Calu3 (cell line): Measurements from ENCODE around the gene NCOA1. TPM values are rescaled to one million over a fixed set of nuclear protein-coding genes. Genes with fewer than 3 reads are reported as not detected.

Experiments used
- BruUV-seq: library from RNA; stranded (reverse); fragments of 400-500 nt; replicated peaks from 2 replicates; lab custom pipeline; 2021; lab: Mats Ljungman, UMichigan
- CTCF ChIA-PET: fragments of 300-600 bp; sonication (Branson Sonifier 250); formaldehyde crosslinking; loops from one replicate; lab custom pipeline; 2022; ENCODE audit warnings: antibody characterized with exemption; lab: Charles Lee
- DNase-seq: peaks from one replicate; pipeline ENCODE4 v3.0.0; 2022
- H3K27ac Mint-ChIP-seq: one replicate; pipeline ENCODE4 v1.8.0; 2022; ENCODE audit warnings: mixed read lengths; ENCODE audit not compliant: unreplicated experiment
- H3K27me3 Mint-ChIP-seq: one replicate; pipeline ENCODE4 v1.8.0; 2022; ENCODE audit warnings: mixed read lengths; ENCODE audit not compliant: unreplicated experiment
- H3K36me3 Mint-ChIP-seq: one replicate; pipeline ENCODE4 v1.8.0; 2022; ENCODE audit warnings: mild to moderate bottlenecking, moderate library complexity, mixed read lengths; ENCODE audit not compliant: insufficient read depth, unreplicated experiment
- H3K4me1 Mint-ChIP-seq: one replicate; pipeline ENCODE4 v1.8.0; 2022; ENCODE audit warnings: mild to moderate bottlenecking, low read depth, mixed read lengths; ENCODE audit not compliant: unreplicated experiment
- H3K4me3 Mint-ChIP-seq: one replicate; pipeline ENCODE4 v1.8.0; 2022; ENCODE audit warnings: mild to moderate bottlenecking, low read depth, moderate library complexity, mixed read lengths; ENCODE audit not compliant: unreplicated experiment
- H3K9me3 Mint-ChIP-seq: one replicate; pipeline ENCODE4 v1.8.0; 2022; ENCODE audit warnings: low read depth, mixed read lengths; ENCODE audit not compliant: unreplicated experiment
- CTCF ChIP-seq: fragments of 200-600 bp; IDR thresholded peaks from one replicate; pipeline ENCODE4 v1.8.0; 2022; ENCODE audit warnings: antibody characterized with exemption; ENCODE audit not compliant: unreplicated experiment
- intact Hi-C: fragments of 100-400 bp; cut with micrococcal nuclease; formaldehyde crosslinking; loops from one replicate; pipeline ENCODE4 v1.10.0; 2022; ENCODE audit not compliant: unreplicated experiment
- total RNA-seq: library from RNA; stranded (reverse); gene quantifications from 2 replicates; pipeline ENCODE4 v1.2.3, GENCODE V29; 2022

The NCOA1 gene
- total RNA-seq, 1 experiment from 2014 or later = 14.8 TPM

GRCh38 chr2:24520175-24520574, 29.1 kb downstream of the NCOA1 start:
- BruUV-seq = no TSS peak

GRCh38 chr2:24521162-24521857, 30.3 kb downstream of the NCOA1 start:
- intact Hi-C loops = no loop called here
- Mint-ChIP-seq H3K27me3 (no peaks in the 10 kb centered on the region), H3K27ac (no peak overlapping the region), H3K4me3 (no peak overlapping the region), H3K36me3 (no peaks in the 10 kb centered on the region), H3K9me3 (no peaks in the 10 kb centered on the region), H3K4me1 (no peaks in the 10 kb centered on the region)
- BruUV-seq = no TSS peak
- CTCF ChIA-PET = no interaction called here
- no peak for DNase-seq
- no peak for TF ChIP-seq CTCF

More at GRCh38 chr2:24520175-24520574, 29.1 kb downstream of the NCOA1 start:
- Mint-ChIP-seq H3K4me1 (peaks cover 7% of the 10 kb centered on the region), H3K4me3 (no peak overlapping the region), H3K27ac (no peak overlapping the region), H3K36me3 (no peaks in the 10 kb centered on the region), H3K27me3 (no peaks in the 10 kb centered on the region), H3K9me3 (no peaks in the 10 kb centered on the region)
- CTCF ChIA-PET = no interaction called here
- TF ChIP-seq CTCF = no peak
- DNase-seq = no peak
- intact Hi-C loops = no loop called here

- Mint-ChIP-seq H3K9me3 (no peaks in the 10 kb centered on the region), H3K27ac (no peak overlapping the region), H3K4me1 (no peaks in the 10 kb centered on the region), H3K27me3 (no peaks in the 10 kb centered on the region), H3K4me3 (no peak overlapping the region), H3K36me3 (no peaks in the 10 kb centered on the region)
- CTCF ChIA-PET = no interaction called here
- DNase-seq = no peak
- no TSS peak for BruUV-seq
- intact Hi-C loops = no loop called here
- no peak for TF ChIP-seq CTCF
Observed at GRCh38 chr2:24521975-24522639, 31.1 kb downstream of the NCOA1 start.

- DNase-seq = no peak
- Mint-ChIP-seq H3K27ac (no peak overlapping the region), H3K9me3 (peaks cover 2% of the 10 kb centered on the region), H3K27me3 (no peaks in the 10 kb centered on the region), H3K4me3 (no peak overlapping the region), H3K4me1 (no peaks in the 10 kb centered on the region), H3K36me3 (no peaks in the 10 kb centered on the region)
- intact Hi-C loops = no loop called here
- BruUV-seq = no TSS peak
- no peak for TF ChIP-seq CTCF
- CTCF ChIA-PET = no interaction called here
Observed at GRCh38 chr2:24527536-24527935, 36.5 kb downstream of the NCOA1 start.
